Measurements from ENCODE around the gene ARHGAP26.

- no peak for TF ChIP-seq POLR2A (IDR thresholded peaks at IDR 0.05)
- TF ChIP-seq CTCF (IDR thresholded peaks at IDR 0.05) = no peak
Measured at GRCh38 chr5:142826741-142827492, 56.7 kb downstream of the ARHGAP26 start.
